HepG2 (cell line): Measurements from ENCODE around the gene SMG5. TPM values are rescaled to one million over a fixed set of nuclear protein-coding genes. Genes with fewer than 3 reads are reported as not detected.

Experiments
- CHCHD3 ChIP-seq: sonication (generic); formaldehyde crosslinking; IDR thresholded peaks from 2 replicates; pipeline ENCODE4 v1.8.0; 2022; ENCODE audit warnings: mild to moderate bottlenecking, missing genetic modification reagents, moderate library complexity
- MTF2 ChIP-seq: sonication (generic); formaldehyde crosslinking; IDR thresholded peaks from 2 replicates; pipeline ENCODE4 v1.5.0; 2020; ENCODE audit warnings: missing genetic modification reagents, borderline replicate concordance
- MZF1 ChIP-seq: sonication (generic); formaldehyde crosslinking; IDR thresholded peaks from 2 replicates; pipeline ENCODE4 v1.8.1; 2023; ENCODE audit warnings: mild to moderate bottlenecking, missing genetic modification reagents, borderline replicate concordance
- POLR2AphosphoS2 ChIP-seq: IDR thresholded peaks from 2 replicates; pipeline ENCODE4 v1.6.1; 2011; ENCODE audit warnings: low read depth, low read length, improper control_type of control experiment
- PTBP1 ChIP-seq: fragments of 200-400 bp; formaldehyde crosslinking; IDR thresholded peaks from 2 replicates; pipeline ENCODE4 v1.6.1; 2018; ENCODE audit warnings: low read length, low read depth; ENCODE audit not compliant: poor library complexity, severe bottlenecking
- RXRB ChIP-seq: IDR thresholded peaks from 2 replicates; pipeline ENCODE4 v1.6.1; 2016; ENCODE audit warnings: borderline replicate concordance, missing genetic modification reagents, missing compliant biosample characterization
- SIX1 ChIP-seq: sonication (generic); formaldehyde crosslinking; IDR thresholded peaks from 2 replicates; pipeline ENCODE4 v1.4.0; 2020; ENCODE audit warnings: missing genetic modification reagents, borderline replicate concordance
- TOE1 ChIP-seq: sonication (generic); formaldehyde crosslinking; IDR thresholded peaks from 2 replicates; pipeline ENCODE4 v1.4.0; 2020; ENCODE audit warnings: mild to moderate bottlenecking, missing genetic modification reagents
- ZNF30 ChIP-seq: sonication (generic); formaldehyde crosslinking; IDR thresholded peaks from 2 replicates; pipeline ENCODE4 v1.5.0; 2020; ENCODE audit warnings: mild to moderate bottlenecking, missing genetic modification reagents
- polyA plus RNA-seq, 8 experiments: library from polyadenylated mRNA; depleted of rRNA in 3 of 8; stranded (reverse) in 7 of 8; unstranded in 1 of 8; fragments of >200 nt; fragmentation: Illumina TruSeq in 4 of 8; extraction: Trizol in 4 of 8; gene quantifications; 2 replicates each; pipeline versions ENCODE4 v1.2.1 to v1.2.3, GENCODE V29; 2011 to 2016; ENCODE audit warnings: low read depth in 4 of 8, missing spikeins in 1 of 8, mixed read lengths in 1 of 8; ENCODE audit not compliant: insufficient read depth in 1 of 8
- total RNA-seq, 5 experiments: library from RNA; depleted of rRNA; stranded (reverse); fragments of >200 nt; fragmentation: Illumina TruSeq; extraction: Trizol; gene quantifications; 2 replicates each; pipeline ENCODE4 v1.2.3, GENCODE V29; 2016; ENCODE audit warnings: low read depth in 1 of 5
- TF ChIP-seq, protein P1 (sequence below): sonication (generic); formaldehyde crosslinking; IDR thresholded peaks from 2 replicates; pipeline ENCODE4 v1.4.0; 2020; ENCODE audit warnings: mild to moderate bottlenecking, missing genetic modification reagents
- TF ChIP-seq, protein P2 (sequence below), 2 experiments: sonication (generic) in 1 of 2; formaldehyde crosslinking in 1 of 2; IDR thresholded peaks; 2 replicates each; pipeline versions ENCODE4 v1.4.0 to v1.6.1; 2016 to 2020; ENCODE audit warnings: borderline replicate concordance in 1 of 2, low read depth in 1 of 2, mild to moderate bottlenecking in 1 of 2, missing genetic modification reagents in 1 of 2
- TF ChIP-seq, protein P3 (sequence below): conservative IDR thresholded peaks from 2 replicates; pipeline ENCODE4 v1.6.1; 2018; ENCODE audit warnings: missing genetic modification reagents
- TF ChIP-seq, protein P4 (sequence below): sonication (generic); formaldehyde crosslinking; IDR thresholded peaks from 2 replicates; pipeline ENCODE4 v1.4.0; 2020; ENCODE audit warnings: missing genetic modification reagents
- TF ChIP-seq, protein P5 (sequence below): sonication (generic); formaldehyde crosslinking; IDR thresholded peaks from 2 replicates; pipeline ENCODE4 v1.8.0; 2023; ENCODE audit warnings: mild to moderate bottlenecking, missing genetic modification reagents

The SMG5 gene
- total and polyA plus RNA-seq, 2 of the 13 experiments (the other 11 are each of a cell fraction or from before 2014, with no cell fraction given): 50.5 to 84.0 TPM

DNA sequence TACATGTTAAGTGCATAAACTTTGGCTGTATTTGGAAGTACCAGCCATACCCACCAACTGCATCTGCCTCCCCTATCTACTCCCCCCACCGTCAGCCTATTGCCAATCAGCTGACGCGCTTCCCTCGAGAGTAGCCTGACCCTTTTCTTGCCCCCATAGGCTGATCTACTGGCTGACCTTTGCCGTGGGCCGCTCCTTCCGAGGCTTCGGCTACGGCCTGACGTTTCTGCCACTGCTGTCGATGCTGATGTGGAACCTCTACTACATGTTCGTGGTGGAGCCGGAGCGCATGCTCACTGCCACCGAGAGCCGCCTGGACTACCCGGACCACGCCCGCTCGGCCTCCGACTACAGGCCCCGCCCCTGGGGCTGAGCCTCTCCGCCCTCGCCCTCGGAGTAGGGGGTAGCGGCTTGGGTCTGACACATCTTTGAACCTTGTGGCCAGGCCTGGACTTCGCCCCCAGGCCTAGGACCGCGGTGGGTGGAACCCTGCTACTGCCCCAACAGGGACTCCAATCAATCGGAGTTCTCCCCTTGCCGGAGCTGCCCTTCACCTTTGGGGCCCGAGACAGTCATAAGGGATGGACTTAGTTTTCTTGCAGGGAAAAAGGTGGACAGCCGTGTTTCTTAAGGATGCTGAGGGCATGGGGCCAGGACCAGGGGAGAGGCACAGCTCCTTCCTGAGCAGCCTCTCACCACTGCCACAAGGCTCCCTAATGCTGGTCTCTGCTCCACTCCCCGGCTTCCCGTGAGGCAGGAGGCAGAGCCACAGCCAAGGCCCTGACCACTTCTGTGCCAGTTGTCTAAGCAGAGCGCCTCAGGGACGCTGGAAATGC lies 8.8 kb upstream of the SMG5 start (continued):
- TF ChIP-seq POLR2AphosphoS2: no peak
- no peak for TF ChIP-seq ZNF30 (CRISPR knock-in tag)
- TF ChIP-seq, protein P1, sequence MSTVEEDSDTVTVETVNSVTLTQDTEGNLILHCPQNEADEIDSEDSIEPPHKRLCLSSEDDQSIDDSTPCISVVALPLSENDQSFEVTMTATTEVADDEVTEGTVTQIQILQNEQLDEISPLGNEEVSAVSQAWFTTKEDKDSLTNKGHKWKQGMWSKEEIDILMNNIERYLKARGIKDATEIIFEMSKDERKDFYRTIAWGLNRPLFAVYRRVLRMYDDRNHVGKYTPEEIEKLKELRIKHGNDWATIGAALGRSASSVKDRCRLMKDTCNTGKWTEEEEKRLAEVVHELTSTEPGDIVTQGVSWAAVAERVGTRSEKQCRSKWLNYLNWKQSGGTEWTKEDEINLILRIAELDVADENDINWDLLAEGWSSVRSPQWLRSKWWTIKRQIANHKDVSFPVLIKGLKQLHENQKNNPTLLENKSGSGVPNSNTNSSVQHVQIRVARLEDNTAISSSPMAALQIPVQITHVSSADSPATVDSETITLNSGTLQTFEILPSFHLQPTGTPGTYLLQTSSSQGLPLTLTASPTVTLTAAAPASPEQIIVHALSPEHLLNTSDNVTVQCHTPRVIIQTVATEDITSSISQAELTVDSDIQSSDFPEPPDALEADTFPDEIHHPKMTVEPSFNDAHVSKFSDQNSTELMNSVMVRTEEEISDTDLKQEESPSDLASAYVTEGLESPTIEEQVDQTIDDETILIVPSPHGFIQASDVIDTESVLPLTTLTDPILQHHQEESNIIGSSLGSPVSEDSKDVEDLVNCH (CRISPR knock-in tag): no peak
- TF ChIP-seq TOE1 (CRISPR knock-in tag): 0 out of 2 replicates have a peak, but pooled peaks have one; percentile 38
- TF ChIP-seq CHCHD3: no peak
- TF ChIP-seq, protein P2, sequence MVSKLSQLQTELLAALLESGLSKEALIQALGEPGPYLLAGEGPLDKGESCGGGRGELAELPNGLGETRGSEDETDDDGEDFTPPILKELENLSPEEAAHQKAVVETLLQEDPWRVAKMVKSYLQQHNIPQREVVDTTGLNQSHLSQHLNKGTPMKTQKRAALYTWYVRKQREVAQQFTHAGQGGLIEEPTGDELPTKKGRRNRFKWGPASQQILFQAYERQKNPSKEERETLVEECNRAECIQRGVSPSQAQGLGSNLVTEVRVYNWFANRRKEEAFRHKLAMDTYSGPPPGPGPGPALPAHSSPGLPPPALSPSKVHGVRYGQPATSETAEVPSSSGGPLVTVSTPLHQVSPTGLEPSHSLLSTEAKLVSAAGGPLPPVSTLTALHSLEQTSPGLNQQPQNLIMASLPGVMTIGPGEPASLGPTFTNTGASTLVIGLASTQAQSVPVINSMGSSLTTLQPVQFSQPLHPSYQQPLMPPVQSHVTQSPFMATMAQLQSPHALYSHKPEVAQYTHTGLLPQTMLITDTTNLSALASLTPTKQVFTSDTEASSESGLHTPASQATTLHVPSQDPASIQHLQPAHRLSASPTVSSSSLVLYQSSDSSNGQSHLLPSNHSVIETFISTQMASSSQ (IDR thresholded peaks at IDR 0.05; ENCODE audit: low read depth): no peak
- TF ChIP-seq, protein P2 (CRISPR knock-in tag; IDR thresholded peaks at IDR 0.05; ENCODE audit: borderline replicate concordance): no peak; the same call in 1 of the 2 replicates
- no peak for TF ChIP-seq MZF1 (CRISPR knock-in tag)
- TF ChIP-seq, protein P3, sequence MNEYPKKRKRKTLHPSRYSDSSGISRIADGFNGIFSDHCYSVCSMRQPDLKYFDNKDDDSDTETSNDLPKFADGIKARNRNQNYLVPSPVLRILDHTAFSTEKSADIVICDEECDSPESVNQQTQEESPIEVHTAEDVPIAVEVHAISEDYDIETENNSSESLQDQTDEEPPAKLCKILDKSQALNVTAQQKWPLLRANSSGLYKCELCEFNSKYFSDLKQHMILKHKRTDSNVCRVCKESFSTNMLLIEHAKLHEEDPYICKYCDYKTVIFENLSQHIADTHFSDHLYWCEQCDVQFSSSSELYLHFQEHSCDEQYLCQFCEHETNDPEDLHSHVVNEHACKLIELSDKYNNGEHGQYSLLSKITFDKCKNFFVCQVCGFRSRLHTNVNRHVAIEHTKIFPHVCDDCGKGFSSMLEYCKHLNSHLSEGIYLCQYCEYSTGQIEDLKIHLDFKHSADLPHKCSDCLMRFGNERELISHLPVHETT (CRISPR knock-in tag): no peak
- TF ChIP-seq SIX1: 0 out of 2 replicates have a peak, but pooled peaks have one; percentile 43
- peak; percentile 26 for TF ChIP-seq PTBP1
- TF ChIP-seq, protein P4, sequence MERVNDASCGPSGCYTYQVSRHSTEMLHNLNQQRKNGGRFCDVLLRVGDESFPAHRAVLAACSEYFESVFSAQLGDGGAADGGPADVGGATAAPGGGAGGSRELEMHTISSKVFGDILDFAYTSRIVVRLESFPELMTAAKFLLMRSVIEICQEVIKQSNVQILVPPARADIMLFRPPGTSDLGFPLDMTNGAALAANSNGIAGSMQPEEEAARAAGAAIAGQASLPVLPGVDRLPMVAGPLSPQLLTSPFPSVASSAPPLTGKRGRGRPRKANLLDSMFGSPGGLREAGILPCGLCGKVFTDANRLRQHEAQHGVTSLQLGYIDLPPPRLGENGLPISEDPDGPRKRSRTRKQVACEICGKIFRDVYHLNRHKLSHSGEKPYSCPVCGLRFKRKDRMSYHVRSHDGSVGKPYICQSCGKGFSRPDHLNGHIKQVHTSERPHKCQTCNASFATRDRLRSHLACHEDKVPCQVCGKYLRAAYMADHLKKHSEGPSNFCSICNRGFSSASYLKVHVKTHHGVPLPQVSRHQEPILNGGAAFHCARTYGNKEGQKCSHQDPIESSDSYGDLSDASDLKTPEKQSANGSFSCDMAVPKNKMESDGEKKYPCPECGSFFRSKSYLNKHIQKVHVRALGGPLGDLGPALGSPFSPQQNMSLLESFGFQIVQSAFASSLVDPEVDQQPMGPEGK (CRISPR knock-in tag): peak; percentile 65; the same call in 1 of the 2 replicates
- TF ChIP-seq RXRB (CRISPR knock-in tag): peak; percentile 75; the same call in 1 of the 2 replicates
- TF ChIP-seq MTF2 (CRISPR knock-in tag): no peak
- TF ChIP-seq, protein P5, sequence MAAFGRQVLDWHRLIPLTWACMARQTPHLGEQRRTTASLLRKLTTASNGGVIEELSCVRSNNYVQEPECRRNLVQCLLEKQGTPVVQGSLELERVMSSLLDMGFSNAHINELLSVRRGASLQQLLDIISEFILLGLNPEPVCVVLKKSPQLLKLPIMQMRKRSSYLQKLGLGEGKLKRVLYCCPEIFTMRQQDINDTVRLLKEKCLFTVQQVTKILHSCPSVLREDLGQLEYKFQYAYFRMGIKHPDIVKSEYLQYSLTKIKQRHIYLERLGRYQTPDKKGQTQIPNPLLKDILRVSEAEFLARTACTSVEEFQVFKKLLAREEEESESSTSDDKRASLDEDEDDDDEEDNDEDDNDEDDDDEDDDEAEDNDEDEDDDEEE (CRISPR knock-in tag): no peak
